ENCODE results near the gene PADI3. TPM values are rescaled to one million over a fixed set of nuclear protein-coding genes. Genes with fewer than 3 reads are reported as not detected.

Gene PADI3
- total RNA-seq, 1 experiment from 2014 or later: 2.5 TPM

DNA sequence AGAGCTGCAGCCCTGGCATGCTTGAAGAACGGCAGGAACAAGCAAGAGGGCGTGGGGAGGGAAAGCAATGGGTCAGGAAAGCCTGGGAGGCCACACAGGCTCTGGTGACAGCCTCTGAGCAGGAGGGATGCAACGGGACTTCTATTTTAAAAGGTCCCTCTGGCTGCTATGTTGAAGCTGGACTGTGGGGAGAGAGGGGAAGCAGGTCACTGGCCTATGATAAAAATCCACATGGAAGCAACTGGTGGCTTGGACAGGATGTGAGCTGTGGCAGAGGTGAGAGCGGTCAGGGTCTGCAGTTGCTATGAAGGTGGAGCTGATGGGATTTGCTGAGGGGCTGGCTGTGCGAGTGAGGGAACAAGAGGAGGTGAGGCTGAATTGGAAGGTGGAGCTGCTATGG lies 32.8 kb upstream of the PADI3 start:
- H3K27ac Mint-ChIP-seq: peak overlapping the region in 2 of 3 experiments; percentile 45 to 61; a peak in 4 of 7 replicates
- no CpG with 5 or more reads among the region's 5 CpGs for WGBS (ENCODE audit: extremely low coverage, insufficient read length, low lambda C conversion rate)

More for the DNA sequence above, 32.8 kb upstream of the PADI3 start:
- H2AK5ac ChIP-seq (ENCODE audit: insufficient read length, low read length): no peak overlapping the region
- no peak overlapping the region for H3K9ac ChIP-seq (ENCODE audit: extremely low read depth, insufficient read length, low read length)
- H3K18ac ChIP-seq (ENCODE audit: insufficient read length, low read depth, low read length): no peak overlapping the region
- no peaks in the 10 kb centered on the region for H3K23me2 ChIP-seq (ENCODE audit: insufficient read length, low read depth, low read length, poor library complexity, severe bottlenecking)
- no peaks in the 10 kb centered on the region for H3K27me3 ChIP-seq (ENCODE audit: insufficient read depth, low read length)
- H2BK12ac ChIP-seq (ENCODE audit: insufficient read length, low read depth, low read length): no peak overlapping the region
- H3K14ac ChIP-seq (ENCODE audit: insufficient read depth, low read length): peak overlapping the region; percentile 36; the same call in 1 of the 2 replicates
- no peak overlapping the region for H3K4me2 ChIP-seq (ENCODE audit: insufficient read depth, insufficient read length, low read length)
- no peak overlapping the region for H4K8ac ChIP-seq (replicated peaks; ENCODE audit: insufficient read length, low read depth, low read length)
- H2BK20ac ChIP-seq (ENCODE audit: low read depth, low read length, poor library complexity, severe bottlenecking): no peak overlapping the region
- H4K91ac ChIP-seq (ENCODE audit: insufficient read length, low read depth, low read length): no peak overlapping the region
- H4K20me1 ChIP-seq (ENCODE audit: control insufficient read depth, insufficient read depth, insufficient read length): no peaks in the 10 kb centered on the region
- TF ChIP-seq, protein P1, sequence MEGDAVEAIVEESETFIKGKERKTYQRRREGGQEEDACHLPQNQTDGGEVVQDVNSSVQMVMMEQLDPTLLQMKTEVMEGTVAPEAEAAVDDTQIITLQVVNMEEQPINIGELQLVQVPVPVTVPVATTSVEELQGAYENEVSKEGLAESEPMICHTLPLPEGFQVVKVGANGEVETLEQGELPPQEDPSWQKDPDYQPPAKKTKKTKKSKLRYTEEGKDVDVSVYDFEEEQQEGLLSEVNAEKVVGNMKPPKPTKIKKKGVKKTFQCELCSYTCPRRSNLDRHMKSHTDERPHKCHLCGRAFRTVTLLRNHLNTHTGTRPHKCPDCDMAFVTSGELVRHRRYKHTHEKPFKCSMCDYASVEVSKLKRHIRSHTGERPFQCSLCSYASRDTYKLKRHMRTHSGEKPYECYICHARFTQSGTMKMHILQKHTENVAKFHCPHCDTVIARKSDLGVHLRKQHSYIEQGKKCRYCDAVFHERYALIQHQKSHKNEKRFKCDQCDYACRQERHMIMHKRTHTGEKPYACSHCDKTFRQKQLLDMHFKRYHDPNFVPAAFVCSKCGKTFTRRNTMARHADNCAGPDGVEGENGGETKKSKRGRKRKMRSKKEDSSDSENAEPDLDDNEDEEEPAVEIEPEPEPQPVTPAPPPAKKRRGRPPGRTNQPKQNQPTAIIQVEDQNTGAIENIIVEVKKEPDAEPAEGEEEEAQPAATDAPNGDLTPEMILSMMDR (conservative IDR thresholded peaks at IDR 0.05): no peak
- no peak overlapping the region for H2AFZ ChIP-seq (ENCODE audit: low read length)
- H3K4me1 ChIP-seq (ENCODE audit: insufficient read depth, low read length): no peaks in the 10 kb centered on the region; the same call in 1 of the 2 replicates
- H3K9me3 Mint-ChIP-seq: no peaks in the 10 kb centered on the region
- no peak for DNase-seq
- H2BK15ac ChIP-seq (ENCODE audit: low read depth, low read length): no peak overlapping the region
- no peak overlapping the region for H4K5ac ChIP-seq (ENCODE audit: insufficient read length, low read depth, low read length)
- peaks cover 32 to 41% of the 10 kb centered on the region in 2 experiments for H3K4me1 Mint-ChIP-seq
- no peak overlapping the region for H3K23ac ChIP-seq (ENCODE audit: insufficient read length, low read depth, low read length)
- peaks cover 6% of the 10 kb centered on the region for H3K27me3 Mint-ChIP-seq (ENCODE audit: low read depth)
- no peaks in the 10 kb centered on the region for H3K36me3 Mint-ChIP-seq (ENCODE audit: insufficient read depth in 1 of 3, low read depth in 3 of 3)
- H3K56ac ChIP-seq (ENCODE audit: insufficient read length, low read depth, low read length): no peak overlapping the region
- no peaks in the 10 kb centered on the region for H3K79me2 ChIP-seq (ENCODE audit: insufficient read depth, low read length)
- H3K27ac ChIP-seq (ENCODE audit: insufficient read length, low read depth, low read length): no peak overlapping the region
- no peak overlapping the region for H3K4ac ChIP-seq (ENCODE audit: low read depth, low read length)
- H2BK5ac ChIP-seq (ENCODE audit: insufficient read length, low read length): no peak overlapping the region
- no peaks in the 10 kb centered on the region for H3K79me1 ChIP-seq (ENCODE audit: insufficient read depth, low read depth, low read length, poor library complexity, severe bottlenecking)
- H3K9me3 ChIP-seq (ENCODE audit: control insufficient read depth, low read depth, low read length): no peaks in the 10 kb centered on the region
- no peak overlapping the region for H3T11ph ChIP-seq (ENCODE audit: low read length)
- H2BK120ac ChIP-seq (ENCODE audit: low read depth, low read length, poor library complexity, severe bottlenecking): no peak overlapping the region
- no peak overlapping the region; a peak in 1 of 5 replicates for H3K4me3 Mint-ChIP-seq

Measured in H9 (cell line).